ENCODE results near the gene FAM221B.

DNA sequence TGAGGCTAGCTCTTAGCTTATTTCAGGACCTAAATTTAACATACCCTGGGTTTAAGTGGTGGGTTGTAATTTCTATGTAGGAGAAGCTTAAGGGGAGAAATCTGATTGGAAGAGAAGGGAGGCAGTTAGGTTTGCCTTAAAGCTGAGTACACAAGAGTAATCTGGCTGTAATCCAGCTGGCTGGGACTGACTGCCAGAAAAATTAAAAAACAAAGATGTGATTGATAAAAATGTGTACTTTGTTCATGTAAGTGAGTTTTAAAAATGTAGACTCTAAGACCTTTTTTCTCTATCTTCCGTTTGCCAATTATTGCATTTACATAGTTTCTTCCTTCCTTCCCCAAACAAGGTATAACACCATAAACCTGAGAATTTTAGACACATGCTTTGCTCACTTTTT is 57.0 kb downstream of the FAM221B start:
- TF ChIP-seq POLR2AphosphoS5 (IDR thresholded peaks at IDR 0.05), result no peak
- TF ChIP-seq, protein P1, sequence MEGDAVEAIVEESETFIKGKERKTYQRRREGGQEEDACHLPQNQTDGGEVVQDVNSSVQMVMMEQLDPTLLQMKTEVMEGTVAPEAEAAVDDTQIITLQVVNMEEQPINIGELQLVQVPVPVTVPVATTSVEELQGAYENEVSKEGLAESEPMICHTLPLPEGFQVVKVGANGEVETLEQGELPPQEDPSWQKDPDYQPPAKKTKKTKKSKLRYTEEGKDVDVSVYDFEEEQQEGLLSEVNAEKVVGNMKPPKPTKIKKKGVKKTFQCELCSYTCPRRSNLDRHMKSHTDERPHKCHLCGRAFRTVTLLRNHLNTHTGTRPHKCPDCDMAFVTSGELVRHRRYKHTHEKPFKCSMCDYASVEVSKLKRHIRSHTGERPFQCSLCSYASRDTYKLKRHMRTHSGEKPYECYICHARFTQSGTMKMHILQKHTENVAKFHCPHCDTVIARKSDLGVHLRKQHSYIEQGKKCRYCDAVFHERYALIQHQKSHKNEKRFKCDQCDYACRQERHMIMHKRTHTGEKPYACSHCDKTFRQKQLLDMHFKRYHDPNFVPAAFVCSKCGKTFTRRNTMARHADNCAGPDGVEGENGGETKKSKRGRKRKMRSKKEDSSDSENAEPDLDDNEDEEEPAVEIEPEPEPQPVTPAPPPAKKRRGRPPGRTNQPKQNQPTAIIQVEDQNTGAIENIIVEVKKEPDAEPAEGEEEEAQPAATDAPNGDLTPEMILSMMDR (IDR thresholded peaks at IDR 0.05), result no peak

Measured in sigmoid colon (tissue), 4 donors.